Tibial nerve (tissue), 3 donors: Measurements from ENCODE around the gene TRPM1.

Source experiments
- CTCF ChIP-seq, 5 experiments: fragments of 200-600 bp in 3 of 5; fragments of 450-650 bp in 2 of 5; sonication (generic) in 3 of 5; IDR thresholded peaks; one replicate each; pipeline ENCODE4 v1.5.1; 2016 to 2019; ENCODE audit warnings: antibody characterized with exemption in 5 of 5, mild to moderate bottlenecking in 3 of 5, moderate library complexity in 2 of 5
- POLR2A ChIP-seq, 2 donors: fragments of 450-650 bp; IDR thresholded peaks; one replicate each; pipeline ENCODE4 v1.6.1; 2017; ENCODE audit warnings: antibody characterized with exemption in 2 of 2, mild to moderate bottlenecking in 2 of 2, moderate library complexity in 2 of 2

- TF ChIP-seq CTCF (IDR thresholded peaks at IDR 0.05): no peak
- no peak for TF ChIP-seq POLR2A (IDR thresholded peaks at IDR 0.05)
Observed at GRCh38 chr15:31078471-31078870, 23.1 kb downstream of the TRPM1 start.
